GM12878 (cell line): ENCODE results near the gene MFSD6. TPM values are rescaled to one million over a fixed set of nuclear protein-coding genes. Genes with fewer than 3 reads are reported as not detected.

Source experiments
- ATAC-seq: fragments of 200-7000 bp; cut with Tn5 transposase; 3 replicates; pipeline ENCODE4 v1.9.1; 2020; ENCODE audit warnings: mild to moderate bottlenecking, moderate library complexity
- BruUV-seq: library from RNA; stranded (reverse); fragments of 400-500 nt; replicated peaks from 2 replicates; lab custom pipeline; 2021; lab: Mats Ljungman, UMichigan
- CTCF ChIA-PET: fragments of 300-600 bp; sonication (Branson Sonifier 250); formaldehyde crosslinking; extraction: SDS; loops from one replicate; lab custom pipeline; 2021; ENCODE audit warnings: inconsistent platforms; lab: Yijun Ruan, JAX
- POLR2A ChIA-PET: fragments of 350-600 bp; formaldehyde crosslinking; extraction: SDS; loops from one replicate; lab custom pipeline; 2021; ENCODE audit warnings: inconsistent platforms; lab: Charles Lee
- RAD21 ChIA-PET: fragments of 300-600 bp; sonication (Branson Sonifier 250); formaldehyde crosslinking; loops from one replicate; lab custom pipeline; 2023; ENCODE audit warnings: antibody characterized with exemption; ENCODE audit not compliant: unreplicated experiment; lab: Charles Lee
- SMC1A ChIA-PET: fragments of 300-600 bp; sonication (Branson Sonifier 250); formaldehyde crosslinking; loops from one replicate; lab custom pipeline; 2023; ENCODE audit not compliant: unreplicated experiment, uncharacterized antibody; lab: Charles Lee
- DNase-seq: peaks from one replicate; pipeline ENCODE4 v3.0.0-alpha.2; 2011; ENCODE audit warnings: low read depth, low spot score
- FAIRE-seq: peaks from 3 replicates; lab custom pipeline; 2011; peaks lifted over from hg19 to GRCh38; lab: Jason Lieb, UNC
- H2AFZ ChIP-seq: 2 replicates; pipeline ENCODE4 v1.6.0; 2011; ENCODE audit warnings: low read depth, low read length, control low read depth; ENCODE audit not compliant: control insufficient read depth
- H3K27ac ChIP-seq: 2 replicates; pipeline ENCODE4 v1.5.1; 2011; ENCODE audit warnings: control low read depth; ENCODE audit not compliant: control insufficient read depth, insufficient read depth
- H3K27me3 ChIP-seq, 2 experiments: replicated peaks in 1 of 2; 2 replicates each; pipeline versions ENCODE4 v1.6.0 to v1.6.1; 2011; ENCODE audit warnings: low read length in 1 of 2; ENCODE audit not compliant: control insufficient read depth in 2 of 2, insufficient read depth in 2 of 2
- H3K36me3 ChIP-seq, 2 experiments: 2 replicates each; pipeline ENCODE4 v1.5.1; 2011; ENCODE audit warnings: low read length in 1 of 2; ENCODE audit not compliant: control insufficient read depth in 2 of 2, insufficient read depth in 2 of 2
- H3K4me1 ChIP-seq: 2 replicates; pipeline ENCODE4 v1.6.1; 2011; ENCODE audit warnings: mild to moderate bottlenecking, low read length, moderate library complexity, mixed read lengths; ENCODE audit not compliant: control insufficient read depth, insufficient read depth
- H3K4me2 ChIP-seq: 2 replicates; pipeline ENCODE4 v1.6.0; 2011; ENCODE audit warnings: control low read depth; ENCODE audit not compliant: control insufficient read depth, insufficient read depth
- H3K4me3 ChIP-seq: fragments of 200-600 bp; sonication (generic); 2 replicates; pipeline ENCODE4 v1.5.1; 2016
- H3K79me2 ChIP-seq: 2 replicates; pipeline ENCODE4 v1.6.0; 2011; ENCODE audit warnings: low read length; ENCODE audit not compliant: control insufficient read depth, insufficient read depth
- H3K9ac ChIP-seq: 2 replicates; pipeline ENCODE4 v1.8.0; 2011; ENCODE audit warnings: low read length, control low read depth, mixed read lengths; ENCODE audit not compliant: control insufficient read depth, insufficient read depth
- H3K9me3 ChIP-seq: replicated peaks from 3 replicates; pipeline ENCODE4 v1.5.1; 2011; ENCODE audit warnings: mild to moderate bottlenecking, low read length; ENCODE audit not compliant: control insufficient read depth, insufficient read depth
- H4K20me1 ChIP-seq: 2 replicates; pipeline ENCODE4 v1.6.0; 2011; ENCODE audit not compliant: control insufficient read depth, insufficient read depth
- FOXM1 ChIP-seq: IDR thresholded peaks from 2 replicates; pipeline ENCODE4 v1.6.1; 2012; ENCODE audit warnings: low read depth, mild to moderate bottlenecking, inconsistent platforms, low read length, moderate library complexity
- IRF4 ChIP-seq: IDR thresholded peaks from 2 replicates; pipeline ENCODE4 v1.6.1; 2011; ENCODE audit warnings: low read depth, low read length
- JUND ChIP-seq: IDR thresholded peaks from 2 replicates; pipeline ENCODE4 v1.6.1; 2012; ENCODE audit warnings: low read depth, mild to moderate bottlenecking, low read length, improper control_type of control experiment, moderate library complexity
- MXI1 ChIP-seq: fragments of 150-350 bp; IDR thresholded peaks from 2 replicates; pipeline ENCODE4 v1.6.1; 2011; ENCODE audit warnings: low read depth, mild to moderate bottlenecking, inconsistent platforms, low read length, improper control_type of control experiment
- NRF1 ChIP-seq: conservative IDR thresholded peaks from 2 replicates; pipeline ENCODE4 v1.6.1; 2011; ENCODE audit warnings: mild to moderate bottlenecking, low read depth, low read length, improper control_type of control experiment
- PAX8 ChIP-seq: fragments of 450-650 bp; IDR thresholded peaks from 2 replicates; pipeline ENCODE4 v1.6.1; 2017; ENCODE audit warnings: mild to moderate bottlenecking, moderate library complexity
- SMAD1 ChIP-seq: fragments of 450-650 bp; IDR thresholded peaks from 2 replicates; pipeline ENCODE4 v1.6.1; 2018; ENCODE audit warnings: mild to moderate bottlenecking, low read depth; ENCODE audit not compliant: partially characterized antibody
- SMC3 ChIP-seq: IDR thresholded peaks from 2 replicates; pipeline ENCODE4 v1.6.1; 2011; ENCODE audit warnings: low read length, improper control_type of control experiment, borderline replicate concordance
- SRF ChIP-seq, 2 experiments: IDR thresholded peaks; 2 replicates each; pipeline ENCODE4 v1.6.1; 2011; ENCODE audit warnings: low read depth in 2 of 2, low read length in 2 of 2, mild to moderate bottlenecking in 1 of 2, moderate library complexity in 1 of 2
- WGBS: methylation state at CpG from one replicate; pipeline ENCODE4 v1.1.6; 2016; ENCODE audit warnings: low lambda C conversion rate; ENCODE audit not compliant: insufficient replicate concordance, insufficient coverage; ENCODE audit errors: missing lambda C conversion rate; 5-methylcytosine and 5-hydroxymethylcytosine counted together
- in situ Hi-C: fragments of 300-500 bp; cut with MboI; formaldehyde crosslinking; loops from 9 replicates; pipeline ENCODE4 v1.14.3; 2018; ENCODE audit warnings: mixed read lengths
- intact Hi-C: fragments of 100-400 bp; cut with micrococcal nuclease; formaldehyde crosslinking; loops from one replicate; pipeline ENCODE4 v1.14.2; 2022; ENCODE audit not compliant: unreplicated experiment
- polyA plus RNA-seq, 11 experiments: library from polyadenylated mRNA; depleted of rRNA in 4 of 11; unstranded in 6 of 11; stranded (reverse) in 5 of 11; fragments of >200 nt; fragmentation: Nextera tagmentation in 4 of 11; fragmentation: Illumina TruSeq in 1 of 11; extraction: Ambion mirVana in 4 of 11; extraction: Trizol in 1 of 11; gene quantifications; 1 replicate in 1 of 11; 2 replicates in 10 of 11; pipeline versions ENCODE4 v1.2.1 to v1.2.3, GENCODE V29; 2011 to 2016; ENCODE audit warnings: inconsistent platforms in 2 of 11, missing spikeins in 2 of 11, low read depth in 1 of 11
- total RNA-seq, 4 experiments: library from RNA; depleted of rRNA in 3 of 4; stranded (reverse); fragments of >200 nt in 3 of 4; fragmentation: Illumina TruSeq in 1 of 4; extraction: Trizol in 1 of 4; gene quantifications; 2 replicates each; pipeline versions ENCODE4 v1.2.1 to v1.2.3, GENCODE V29; 2013 to 2021
- TF ChIP-seq, protein P1 (sequence below): fragments of 450-650 bp; IDR thresholded peaks from 2 replicates; pipeline ENCODE4 v1.6.1; 2017; ENCODE audit warnings: mild to moderate bottlenecking, low read depth, inconsistent platforms; ENCODE audit not compliant: poor library complexity, severe bottlenecking
- TF ChIP-seq, protein P2 (sequence below): fragments of 450-650 bp; IDR thresholded peaks from 2 replicates; pipeline ENCODE4 v1.6.1; 2017; ENCODE audit warnings: mild to moderate bottlenecking
- TF ChIP-seq, protein P3 (sequence below): IDR thresholded peaks from 2 replicates; pipeline ENCODE4 v1.6.1; 2012; ENCODE audit warnings: low read length, inconsistent platforms
- TF ChIP-seq, protein P4 (sequence below): fragments of 450-650 bp; conservative IDR thresholded peaks from 2 replicates; pipeline ENCODE4 v1.6.1; 2017; ENCODE audit warnings: mild to moderate bottlenecking, moderate library complexity

MFSD6 gene
- total and polyA plus RNA-seq, 10 of the 15 experiments (the other 5 are each of a cell fraction or from before 2014, with no cell fraction given) = 6.7 to 42.6 (median 24.2) TPM

GRCh38 chr2:190402986-190403603 lies 5.1 kb upstream of the MFSD6 start:
- ATAC-seq (no peak), FAIRE-seq (no peak), DNase-seq (no peak)
- Histone ChIP-seq H3K9ac (no peak overlapping the region), H3K27me3 (no peaks in the 10 kb centered on the region), H2AFZ (no peak overlapping the region), H3K27ac (no peak overlapping the region), H3K36me3 (no peaks in the 10 kb centered on the region), H3K79me2 (no peaks in the 10 kb centered on the region), H4K20me1 (no peaks in the 10 kb centered on the region), H3K4me1 (no peaks in the 10 kb centered on the region), H3K4me3 (no peak overlapping the region), H3K9me3 (no peaks in the 10 kb centered on the region), H3K4me2 (no peak overlapping the region)
- no TSS peak for BruUV-seq
- POLR2A ChIA-PET = interaction anchor here (0.7 kb wide), 1 partner anchor 109 kb away, joined by 4 read pairs; no protein-coding TSS in a partner anchor
- in situ Hi-C loops (no loop called here), intact Hi-C loops (no loop called here)
- RAD21 ChIA-PET = no interaction called here
- TF ChIP-seq FOXM1 (no peak), NRF1 (no peak), SMAD1 (no peak), MXI1 (no peak), PAX8 (no peak), JUND (no peak), SRF (IDR thresholded peaks at IDR 0.05; ENCODE audit: low read depth in 2 of 2, low read length in 2 of 2) (no peak), SMC3 (no peak), IRF4 (no peak)
- TF ChIP-seq, protein P1, sequence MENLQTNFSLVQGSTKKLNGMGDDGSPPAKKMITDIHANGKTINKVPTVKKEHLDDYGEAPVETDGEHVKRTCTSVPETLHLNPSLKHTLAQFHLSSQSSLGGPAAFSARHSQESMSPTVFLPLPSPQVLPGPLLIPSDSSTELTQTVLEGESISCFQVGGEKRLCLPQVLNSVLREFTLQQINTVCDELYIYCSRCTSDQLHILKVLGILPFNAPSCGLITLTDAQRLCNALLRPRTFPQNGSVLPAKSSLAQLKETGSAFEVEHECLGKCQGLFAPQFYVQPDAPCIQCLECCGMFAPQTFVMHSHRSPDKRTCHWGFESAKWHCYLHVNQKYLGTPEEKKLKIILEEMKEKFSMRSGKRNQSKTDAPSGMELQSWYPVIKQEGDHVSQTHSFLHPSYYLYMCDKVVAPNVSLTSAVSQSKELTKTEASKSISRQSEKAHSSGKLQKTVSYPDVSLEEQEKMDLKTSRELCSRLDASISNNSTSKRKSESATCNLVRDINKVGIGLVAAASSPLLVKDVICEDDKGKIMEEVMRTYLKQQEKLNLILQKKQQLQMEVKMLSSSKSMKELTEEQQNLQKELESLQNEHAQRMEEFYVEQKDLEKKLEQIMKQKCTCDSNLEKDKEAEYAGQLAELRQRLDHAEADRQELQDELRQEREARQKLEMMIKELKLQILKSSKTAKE = no peak
- TF ChIP-seq, protein P2, sequence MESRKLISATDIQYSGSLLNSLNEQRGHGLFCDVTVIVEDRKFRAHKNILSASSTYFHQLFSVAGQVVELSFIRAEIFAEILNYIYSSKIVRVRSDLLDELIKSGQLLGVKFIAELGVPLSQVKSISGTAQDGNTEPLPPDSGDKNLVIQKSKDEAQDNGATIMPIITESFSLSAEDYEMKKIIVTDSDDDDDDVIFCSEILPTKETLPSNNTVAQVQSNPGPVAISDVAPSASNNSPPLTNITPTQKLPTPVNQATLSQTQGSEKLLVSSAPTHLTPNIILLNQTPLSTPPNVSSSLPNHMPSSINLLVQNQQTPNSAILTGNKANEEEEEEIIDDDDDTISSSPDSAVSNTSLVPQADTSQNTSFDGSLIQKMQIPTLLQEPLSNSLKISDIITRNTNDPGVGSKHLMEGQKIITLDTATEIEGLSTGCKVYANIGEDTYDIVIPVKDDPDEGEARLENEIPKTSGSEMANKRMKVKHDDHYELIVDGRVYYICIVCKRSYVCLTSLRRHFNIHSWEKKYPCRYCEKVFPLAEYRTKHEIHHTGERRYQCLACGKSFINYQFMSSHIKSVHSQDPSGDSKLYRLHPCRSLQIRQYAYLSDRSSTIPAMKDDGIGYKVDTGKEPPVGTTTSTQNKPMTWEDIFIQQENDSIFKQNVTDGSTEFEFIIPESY = no peak
- TF ChIP-seq, protein P3, sequence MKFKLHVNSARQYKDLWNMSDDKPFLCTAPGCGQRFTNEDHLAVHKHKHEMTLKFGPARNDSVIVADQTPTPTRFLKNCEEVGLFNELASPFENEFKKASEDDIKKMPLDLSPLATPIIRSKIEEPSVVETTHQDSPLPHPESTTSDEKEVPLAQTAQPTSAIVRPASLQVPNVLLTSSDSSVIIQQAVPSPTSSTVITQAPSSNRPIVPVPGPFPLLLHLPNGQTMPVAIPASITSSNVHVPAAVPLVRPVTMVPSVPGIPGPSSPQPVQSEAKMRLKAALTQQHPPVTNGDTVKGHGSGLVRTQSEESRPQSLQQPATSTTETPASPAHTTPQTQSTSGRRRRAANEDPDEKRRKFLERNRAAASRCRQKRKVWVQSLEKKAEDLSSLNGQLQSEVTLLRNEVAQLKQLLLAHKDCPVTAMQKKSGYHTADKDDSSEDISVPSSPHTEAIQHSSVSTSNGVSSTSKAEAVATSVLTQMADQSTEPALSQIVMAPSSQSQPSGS = no peak
- TF ChIP-seq, protein P4, sequence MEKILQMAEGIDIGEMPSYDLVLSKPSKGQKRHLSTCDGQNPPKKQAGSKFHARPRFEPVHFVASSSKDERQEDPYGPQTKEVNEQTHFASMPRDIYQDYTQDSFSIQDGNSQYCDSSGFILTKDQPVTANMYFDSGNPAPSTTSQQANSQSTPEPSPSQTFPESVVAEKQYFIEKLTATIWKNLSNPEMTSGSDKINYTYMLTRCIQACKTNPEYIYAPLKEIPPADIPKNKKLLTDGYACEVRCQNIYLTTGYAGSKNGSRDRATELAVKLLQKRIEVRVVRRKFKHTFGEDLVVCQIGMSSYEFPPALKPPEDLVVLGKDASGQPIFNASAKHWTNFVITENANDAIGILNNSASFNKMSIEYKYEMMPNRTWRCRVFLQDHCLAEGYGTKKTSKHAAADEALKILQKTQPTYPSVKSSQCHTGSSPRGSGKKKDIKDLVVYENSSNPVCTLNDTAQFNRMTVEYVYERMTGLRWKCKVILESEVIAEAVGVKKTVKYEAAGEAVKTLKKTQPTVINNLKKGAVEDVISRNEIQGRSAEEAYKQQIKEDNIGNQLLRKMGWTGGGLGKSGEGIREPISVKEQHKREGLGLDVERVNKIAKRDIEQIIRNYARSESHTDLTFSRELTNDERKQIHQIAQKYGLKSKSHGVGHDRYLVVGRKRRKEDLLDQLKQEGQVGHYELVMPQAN = no peak
- CTCF ChIA-PET = no interaction called here
- SMC1A ChIA-PET = interaction anchor here (1.1 to 1.7 kb wide), 2 partner anchors 12 to 30 kb away, joined by 4 to 5 read pairs; no protein-coding TSS in a partner anchor
- 80% methylated on average over 4 of the region's 5 CpGs for WGBS
